Fibroblast of mammary gland (primary cell): ENCODE results near the gene ARSJ.
"Not testable (repeated sequence)": the region's sequence is repeated elsewhere in the genome, so short reads cannot be mapped to it uniquely, and the experiment has no call there.

Experiments used
- DNase-seq: peaks from one replicate; pipeline ENCODE4 v3.0.0-alpha.2; 2010; ENCODE audit warnings: low read depth
- H3K4me3 ChIP-seq: 2 replicates; pipeline ENCODE4 v1.5.1; 2011; ENCODE audit warnings: low read depth, mild to moderate bottlenecking, low read length, moderate library complexity; ENCODE audit not compliant: control insufficient read depth
- TF ChIP-seq, protein P1 (sequence below): conservative IDR thresholded peaks from 2 replicates; pipeline ENCODE4 v1.5.1; 2011; ENCODE audit warnings: low read depth, low read length, inconsistent platforms; ENCODE audit not compliant: control insufficient read depth, insufficient read depth

ARSJ gene

DNA sequence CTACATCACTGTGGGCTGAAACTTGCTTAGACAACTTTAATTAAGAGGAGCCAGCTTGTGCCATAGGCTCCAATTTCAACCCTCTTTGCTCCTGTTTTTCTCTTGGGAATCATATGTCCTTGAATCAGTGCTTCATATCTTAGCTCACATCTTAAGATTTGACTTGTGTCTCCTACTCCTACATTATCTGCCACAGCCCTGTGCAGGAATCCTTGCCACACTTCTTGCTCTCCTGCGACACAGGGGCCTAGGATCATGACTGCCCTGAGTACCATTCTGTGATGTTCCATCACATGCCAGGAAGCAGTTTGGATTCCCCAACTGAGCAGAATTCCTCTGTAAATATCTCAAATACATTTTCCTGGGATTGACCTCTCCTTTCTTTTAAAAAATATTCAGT, 36.4 kb downstream of the ARSJ start:
- DNase-seq = no peak
- H3K4me3 ChIP-seq = no peak overlapping the region
- TF ChIP-seq, protein P1, sequence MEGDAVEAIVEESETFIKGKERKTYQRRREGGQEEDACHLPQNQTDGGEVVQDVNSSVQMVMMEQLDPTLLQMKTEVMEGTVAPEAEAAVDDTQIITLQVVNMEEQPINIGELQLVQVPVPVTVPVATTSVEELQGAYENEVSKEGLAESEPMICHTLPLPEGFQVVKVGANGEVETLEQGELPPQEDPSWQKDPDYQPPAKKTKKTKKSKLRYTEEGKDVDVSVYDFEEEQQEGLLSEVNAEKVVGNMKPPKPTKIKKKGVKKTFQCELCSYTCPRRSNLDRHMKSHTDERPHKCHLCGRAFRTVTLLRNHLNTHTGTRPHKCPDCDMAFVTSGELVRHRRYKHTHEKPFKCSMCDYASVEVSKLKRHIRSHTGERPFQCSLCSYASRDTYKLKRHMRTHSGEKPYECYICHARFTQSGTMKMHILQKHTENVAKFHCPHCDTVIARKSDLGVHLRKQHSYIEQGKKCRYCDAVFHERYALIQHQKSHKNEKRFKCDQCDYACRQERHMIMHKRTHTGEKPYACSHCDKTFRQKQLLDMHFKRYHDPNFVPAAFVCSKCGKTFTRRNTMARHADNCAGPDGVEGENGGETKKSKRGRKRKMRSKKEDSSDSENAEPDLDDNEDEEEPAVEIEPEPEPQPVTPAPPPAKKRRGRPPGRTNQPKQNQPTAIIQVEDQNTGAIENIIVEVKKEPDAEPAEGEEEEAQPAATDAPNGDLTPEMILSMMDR = no peak

DNA sequence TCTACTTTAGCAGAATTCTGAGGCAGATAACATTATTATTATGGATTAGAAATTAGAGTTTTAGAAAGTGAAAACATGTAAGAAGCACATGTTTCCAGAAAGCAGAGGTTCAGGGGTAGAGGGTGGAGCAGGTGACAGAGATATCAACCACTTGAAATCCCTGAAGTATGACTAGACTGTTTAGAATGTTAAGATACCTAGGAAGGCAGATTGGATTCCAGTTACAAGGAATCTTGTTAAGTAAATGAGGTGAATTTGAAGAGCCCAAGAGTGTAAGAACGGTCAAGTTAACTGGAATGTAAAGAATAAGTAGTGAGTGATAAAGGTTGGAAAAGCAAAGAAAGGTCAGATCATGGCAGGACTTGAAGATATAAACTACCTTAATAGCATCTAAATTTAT, 37.6 kb downstream of the ARSJ start:
- no peak overlapping the region for H3K4me3 ChIP-seq
- no peak for DNase-seq
- TF ChIP-seq, protein P1 = no peak

DNA sequence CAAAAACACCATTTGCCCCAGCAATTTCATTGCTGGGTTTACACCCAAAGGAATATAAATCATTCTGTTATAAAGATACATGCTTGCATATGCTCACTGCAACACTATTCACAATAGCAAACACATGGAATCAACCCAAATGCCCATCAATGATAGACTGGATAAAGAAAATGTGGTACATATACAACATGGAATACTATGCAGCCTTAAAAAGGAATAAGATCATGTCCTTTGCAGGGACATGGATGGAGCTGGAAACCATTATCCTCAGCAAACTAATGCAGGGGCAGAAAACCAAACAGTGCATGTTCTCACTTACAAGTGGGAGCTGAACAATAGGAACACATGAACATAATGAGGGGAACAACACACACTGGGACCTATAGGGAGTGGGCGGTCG, 39.3 kb downstream of the ARSJ start:
- not testable (repeated sequence) for H3K4me3 ChIP-seq, DNase-seq

DNA sequence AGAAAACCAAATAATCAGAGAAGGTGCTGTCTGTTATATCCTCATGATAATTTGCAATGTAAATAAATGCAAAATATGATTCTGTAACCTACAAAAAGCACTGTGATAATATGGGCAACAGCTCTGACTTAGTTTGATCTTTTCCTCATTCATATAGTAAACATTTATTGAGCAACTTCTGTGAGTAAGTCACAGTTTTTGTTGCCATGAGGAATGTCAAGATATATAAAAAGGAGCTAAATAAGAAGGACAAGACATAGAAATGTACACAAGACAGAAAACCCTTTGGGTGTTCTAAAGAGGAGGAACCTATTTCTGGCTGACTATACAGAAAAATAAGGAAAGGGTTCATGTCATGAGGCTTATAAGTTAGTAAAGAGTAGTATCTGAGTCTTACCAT, 44.3 kb downstream of the ARSJ start:
- H3K4me3 ChIP-seq = no peak overlapping the region
- TF ChIP-seq, protein P1 = no peak
- DNase-seq = peak; percentile 31

DNA sequence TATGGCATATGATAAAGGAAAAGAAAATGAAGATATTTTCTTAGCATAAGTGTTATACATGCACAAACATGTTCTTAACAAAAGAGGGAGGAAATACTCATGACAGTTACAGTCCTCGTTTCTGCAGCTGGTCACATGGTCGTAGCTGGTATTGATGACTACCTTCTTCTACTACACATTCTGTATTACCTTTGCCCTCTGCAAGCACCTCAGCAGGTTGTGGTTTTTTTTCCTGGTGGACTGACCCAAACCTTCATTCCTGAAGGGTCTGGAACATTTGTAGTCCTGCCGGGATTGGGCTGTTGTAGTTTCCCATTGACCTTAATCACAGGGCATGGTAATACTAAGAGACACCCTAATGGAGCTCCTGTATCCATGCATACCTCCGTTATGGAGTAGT, 54.7 kb downstream of the ARSJ start:
- not testable (repeated sequence) for DNase-seq

DNA sequence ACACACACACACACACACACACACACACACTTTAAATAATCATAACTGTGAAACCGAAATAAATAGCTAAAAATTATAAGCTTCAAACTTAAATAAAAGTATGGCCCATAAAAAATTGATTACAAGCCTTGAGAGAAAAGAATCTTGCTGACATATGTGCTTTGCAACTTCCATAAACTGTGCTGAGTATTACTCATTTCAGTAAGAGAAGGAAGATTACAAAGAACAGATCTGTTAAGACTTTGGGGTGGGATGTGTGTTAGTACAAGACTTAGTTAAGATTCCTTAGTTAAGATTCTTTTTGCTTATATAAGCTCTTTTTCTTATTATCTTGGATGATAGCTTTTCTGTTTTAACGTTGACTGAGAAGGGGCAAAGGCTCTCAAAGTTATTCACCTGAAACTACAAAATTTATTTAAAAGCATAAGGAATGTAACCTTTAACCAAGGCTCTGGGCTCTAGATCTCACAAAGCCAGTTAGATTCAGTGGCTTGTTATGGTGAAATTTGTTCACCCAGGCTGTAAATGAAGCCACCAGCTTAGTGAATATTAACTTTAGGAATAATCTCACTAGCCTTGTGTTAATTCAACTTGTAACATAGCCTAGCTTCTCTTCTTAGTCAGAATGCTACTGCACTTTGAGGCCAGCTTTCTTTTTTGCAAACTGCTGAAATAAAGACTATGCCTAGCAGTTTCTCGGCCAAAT, 58.2 kb downstream of the ARSJ start:
- no peak overlapping the region for H3K4me3 ChIP-seq
- peak; percentile 45 for DNase-seq
- TF ChIP-seq, protein P1 = no peak

More for the DNA sequence above, 54.7 kb downstream of the ARSJ start:
- not testable (repeated sequence) for H3K4me3 ChIP-seq

DNA sequence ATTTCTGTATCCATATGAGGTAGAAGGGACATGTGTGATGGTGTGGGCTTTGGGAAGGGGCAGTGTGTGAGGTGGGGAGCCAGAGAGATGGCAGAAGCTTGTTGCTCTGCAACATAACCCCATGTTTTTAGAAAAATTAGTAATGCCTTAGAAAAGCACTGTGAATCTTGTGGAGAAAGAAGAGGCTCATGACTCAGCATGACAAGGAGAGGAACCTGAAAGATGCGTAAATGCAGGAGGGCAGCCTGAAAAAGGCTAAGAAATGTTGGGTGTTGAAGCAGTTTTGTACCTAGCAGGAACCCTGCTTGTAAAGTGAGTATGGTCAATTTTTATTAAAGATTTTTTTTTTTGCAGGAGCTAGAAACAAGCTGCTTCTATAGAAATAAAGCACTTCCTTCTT, 59.8 kb downstream of the ARSJ start:
- no peak overlapping the region for H3K4me3 ChIP-seq
- peak; percentile 55 for DNase-seq
- TF ChIP-seq, protein P1 = no peak

DNA sequence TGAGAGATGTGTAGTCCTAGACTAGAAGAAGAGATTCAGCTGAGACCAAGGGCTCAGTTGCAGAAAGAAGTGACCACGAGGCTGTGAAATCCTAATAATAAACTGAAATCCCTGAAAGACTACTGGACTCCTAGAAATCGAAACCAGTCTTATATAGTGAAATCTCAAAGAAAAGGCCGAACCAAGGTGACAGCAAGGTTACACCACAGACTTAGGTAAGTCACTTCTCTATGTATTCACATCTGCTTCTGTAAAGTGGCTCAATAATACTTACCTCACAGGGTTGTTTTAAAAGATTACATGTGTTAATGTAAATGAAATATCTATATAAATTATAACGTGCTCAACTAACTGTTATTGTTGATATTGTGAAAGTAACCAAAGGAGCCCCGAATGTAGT, 60.3 kb downstream of the ARSJ start:
- TF ChIP-seq, protein P1 = no peak
- H3K4me3 ChIP-seq = no peak overlapping the region
- DNase-seq = no peak
